Prostate gland (tissue), 2 donors: ENCODE data around the gene GRIN3B.

Experiments
- POLR2A ChIP-seq: fragments of 450-650 bp; IDR thresholded peaks from one replicate; pipeline ENCODE4 v1.6.1; 2016; ENCODE audit warnings: antibody characterized with exemption, mild to moderate bottlenecking
- TF ChIP-seq, protein P1 (sequence below), 4 experiments: fragments of 200-600 bp in 2 of 4; fragments of 450-650 bp in 2 of 4; sonication (generic) in 2 of 4; IDR thresholded peaks; 1 replicate in 3 of 4; 2 replicates in 1 of 4; pipeline ENCODE4 v1.5.1; 2016 to 2019; ENCODE audit warnings: antibody characterized with exemption in 4 of 4, mild to moderate bottlenecking in 2 of 4, moderate library complexity in 2 of 4

DNA sequence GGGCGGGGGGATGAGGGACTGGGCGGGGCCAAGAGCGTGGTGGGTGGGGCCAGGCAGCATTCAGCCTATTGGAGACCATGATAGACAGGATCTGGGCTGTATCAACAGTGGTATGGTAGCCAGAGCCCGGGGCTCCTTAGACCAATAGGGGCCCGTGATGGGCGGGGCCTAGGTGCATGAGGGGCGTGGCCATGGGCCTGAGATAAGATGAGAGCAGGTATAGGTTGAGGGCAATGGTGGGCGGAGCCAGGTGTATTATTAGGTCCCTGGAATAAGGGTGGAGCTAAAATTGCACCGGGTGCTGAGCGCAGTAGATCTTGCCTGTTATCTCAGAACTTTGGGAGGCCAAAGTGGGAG, 45.0 kb downstream of the GRIN3B start:
- no peak for TF ChIP-seq POLR2A
- TF ChIP-seq, protein P1, sequence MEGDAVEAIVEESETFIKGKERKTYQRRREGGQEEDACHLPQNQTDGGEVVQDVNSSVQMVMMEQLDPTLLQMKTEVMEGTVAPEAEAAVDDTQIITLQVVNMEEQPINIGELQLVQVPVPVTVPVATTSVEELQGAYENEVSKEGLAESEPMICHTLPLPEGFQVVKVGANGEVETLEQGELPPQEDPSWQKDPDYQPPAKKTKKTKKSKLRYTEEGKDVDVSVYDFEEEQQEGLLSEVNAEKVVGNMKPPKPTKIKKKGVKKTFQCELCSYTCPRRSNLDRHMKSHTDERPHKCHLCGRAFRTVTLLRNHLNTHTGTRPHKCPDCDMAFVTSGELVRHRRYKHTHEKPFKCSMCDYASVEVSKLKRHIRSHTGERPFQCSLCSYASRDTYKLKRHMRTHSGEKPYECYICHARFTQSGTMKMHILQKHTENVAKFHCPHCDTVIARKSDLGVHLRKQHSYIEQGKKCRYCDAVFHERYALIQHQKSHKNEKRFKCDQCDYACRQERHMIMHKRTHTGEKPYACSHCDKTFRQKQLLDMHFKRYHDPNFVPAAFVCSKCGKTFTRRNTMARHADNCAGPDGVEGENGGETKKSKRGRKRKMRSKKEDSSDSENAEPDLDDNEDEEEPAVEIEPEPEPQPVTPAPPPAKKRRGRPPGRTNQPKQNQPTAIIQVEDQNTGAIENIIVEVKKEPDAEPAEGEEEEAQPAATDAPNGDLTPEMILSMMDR (IDR thresholded peaks at IDR 0.05), result no peak
